Measurements from ENCODE around the gene PRAC2.

DNA sequence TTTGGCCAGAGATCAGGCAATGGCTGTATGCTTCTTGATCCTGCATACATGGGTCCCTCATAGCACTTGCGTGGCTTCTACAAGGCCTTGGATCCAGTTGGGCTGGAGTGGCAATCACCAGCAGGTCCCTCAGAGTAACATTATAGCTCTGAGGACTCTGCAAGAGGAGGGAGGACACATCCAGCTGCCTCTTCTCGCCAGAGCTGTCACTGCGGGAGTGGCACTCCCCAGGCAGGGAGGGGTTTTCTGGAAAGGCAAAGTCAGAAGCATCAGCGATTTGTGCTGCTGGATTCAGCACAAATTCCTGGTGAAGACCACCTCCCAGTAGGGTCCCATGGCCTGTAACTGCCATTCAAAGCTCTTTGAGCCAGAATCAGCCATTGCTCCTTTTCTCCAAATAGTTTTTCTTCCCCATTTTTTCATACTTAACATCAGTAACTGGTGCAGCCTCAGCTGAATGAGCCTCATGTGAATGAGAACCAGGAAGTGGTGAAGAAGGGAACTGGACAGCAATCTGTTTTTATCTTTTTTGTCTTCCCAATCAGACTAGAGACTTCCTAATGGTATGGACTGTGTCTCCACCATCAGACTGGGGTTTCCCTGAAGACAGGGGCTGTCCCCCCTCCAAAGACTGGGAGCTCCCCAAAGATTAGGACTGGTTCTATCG, 46.2 kb downstream of the PRAC2 start:
- TF ChIP-seq SIN3A (IDR thresholded peaks at IDR 0.05; ENCODE audit: low read depth) (no peak), POLR2A (IDR thresholded peaks at IDR 0.05; ENCODE audit: borderline replicate concordance, extremely low read depth, insufficient read depth, insufficient read length) (no peak), CEBPB (IDR thresholded peaks at IDR 0.05; ENCODE audit: low read depth) (no peak), EZH2phosphoT487 (IDR thresholded peaks at IDR 0.05; ENCODE audit: borderline replicate concordance) (no peak), POLR2AphosphoS5 (IDR thresholded peaks at IDR 0.05; ENCODE audit: low read depth, low read length) (no peak), JUND (IDR thresholded peaks at IDR 0.05) (no peak)
- TF ChIP-seq, protein P1, sequence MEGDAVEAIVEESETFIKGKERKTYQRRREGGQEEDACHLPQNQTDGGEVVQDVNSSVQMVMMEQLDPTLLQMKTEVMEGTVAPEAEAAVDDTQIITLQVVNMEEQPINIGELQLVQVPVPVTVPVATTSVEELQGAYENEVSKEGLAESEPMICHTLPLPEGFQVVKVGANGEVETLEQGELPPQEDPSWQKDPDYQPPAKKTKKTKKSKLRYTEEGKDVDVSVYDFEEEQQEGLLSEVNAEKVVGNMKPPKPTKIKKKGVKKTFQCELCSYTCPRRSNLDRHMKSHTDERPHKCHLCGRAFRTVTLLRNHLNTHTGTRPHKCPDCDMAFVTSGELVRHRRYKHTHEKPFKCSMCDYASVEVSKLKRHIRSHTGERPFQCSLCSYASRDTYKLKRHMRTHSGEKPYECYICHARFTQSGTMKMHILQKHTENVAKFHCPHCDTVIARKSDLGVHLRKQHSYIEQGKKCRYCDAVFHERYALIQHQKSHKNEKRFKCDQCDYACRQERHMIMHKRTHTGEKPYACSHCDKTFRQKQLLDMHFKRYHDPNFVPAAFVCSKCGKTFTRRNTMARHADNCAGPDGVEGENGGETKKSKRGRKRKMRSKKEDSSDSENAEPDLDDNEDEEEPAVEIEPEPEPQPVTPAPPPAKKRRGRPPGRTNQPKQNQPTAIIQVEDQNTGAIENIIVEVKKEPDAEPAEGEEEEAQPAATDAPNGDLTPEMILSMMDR (IDR thresholded peaks at IDR 0.05 in 2 of 3, conservative IDR thresholded peaks at IDR 0.05 in 1 of 3; ENCODE audit: borderline replicate concordance in 1 of 3, insufficient read depth in 1 of 3, low read depth in 2 of 3, low read length in 2 of 3) = no peak
